Liver (tissue), 9 donors: ENCODE measurements around the gene ITFG1. TPM values are rescaled to one million over a fixed set of nuclear protein-coding genes. Genes with fewer than 3 reads are reported as not detected.
A peak's percentile ranks its signal among the peaks of the same experiment; 100 is the strongest.

Experiments
- DNase-seq: peaks from one replicate; pipeline ENCODE4 v3.0.0-alpha.2; 2017; ENCODE audit warnings: low spot score
- H3K27ac ChIP-seq, 2 donors: one replicate each; pipeline ENCODE4 v1.7.0; 2013; ENCODE audit warnings: inconsistent platforms in 2 of 2, low read length in 2 of 2, control low read depth in 1 of 2, low read depth in 1 of 2, mild to moderate bottlenecking in 1 of 2
- H3K27me3 ChIP-seq, 4 donors: one replicate each; pipeline versions ENCODE4 v1.6.1 to v1.7.0; 2013; ENCODE audit warnings: low read length in 3 of 4, inconsistent platforms in 1 of 4, mild to moderate bottlenecking in 1 of 4, moderate library complexity in 1 of 4; ENCODE audit not compliant: control insufficient read depth in 4 of 4, insufficient read depth in 4 of 4
- H3K36me3 ChIP-seq, 4 donors: one replicate each; pipeline versions ENCODE4 v1.6.1 to v1.7.0; 2013; ENCODE audit warnings: low read length in 3 of 4, mild to moderate bottlenecking in 3 of 4, low read depth in 1 of 4, moderate library complexity in 1 of 4; ENCODE audit not compliant: control insufficient read depth in 4 of 4, insufficient read depth in 3 of 4
- H3K4me1 ChIP-seq, 4 donors: one replicate each; pipeline versions ENCODE4 v1.6.1 to v1.7.0; 2013; ENCODE audit warnings: low read length in 3 of 4, mild to moderate bottlenecking in 3 of 4, moderate library complexity in 1 of 4; ENCODE audit not compliant: control insufficient read depth in 4 of 4, insufficient read depth in 4 of 4
- H3K4me3 ChIP-seq, 3 donors: one replicate each; pipeline versions ENCODE4 v1.6.1 to v1.7.0; 2013; ENCODE audit warnings: low read length in 3 of 3, control low read depth in 1 of 3, low read depth in 1 of 3, mild to moderate bottlenecking in 1 of 3
- H3K9ac ChIP-seq, 2 donors: one replicate each; pipeline ENCODE4 v1.7.0; 2013; ENCODE audit warnings: low read length in 2 of 2, mild to moderate bottlenecking in 2 of 2, moderate library complexity in 2 of 2, control low read depth in 1 of 2, low read depth in 1 of 2
- H3K9me3 ChIP-seq, 4 donors: one replicate each; pipeline versions ENCODE4 v1.6.1 to v1.7.0; 2013; ENCODE audit warnings: low read length in 3 of 4; ENCODE audit not compliant: control insufficient read depth in 4 of 4
- FOXA1 ChIP-seq: IDR thresholded peaks from 2 replicates; pipeline ENCODE4 v1.6.1; 2016; ENCODE audit warnings: antibody characterized with exemption
- FOXA2 ChIP-seq: IDR thresholded peaks from 2 replicates; pipeline ENCODE4 v1.6.1; 2016; ENCODE audit warnings: antibody characterized with exemption
- HNF4A ChIP-seq, 2 donors: conservative IDR thresholded peaks; 2 replicates each; pipeline ENCODE4 v1.6.1; 2016; ENCODE audit warnings: antibody characterized with exemption in 2 of 2, mild to moderate bottlenecking in 2 of 2
- HNF4G ChIP-seq: IDR thresholded peaks from 2 replicates; pipeline ENCODE4 v1.6.1; 2016; ENCODE audit warnings: antibody characterized with exemption
- JUND ChIP-seq, 2 donors: IDR thresholded peaks; 2 replicates each; pipeline ENCODE4 v1.6.1; 2016; ENCODE audit warnings: antibody characterized with exemption in 2 of 2
- NR2F2 ChIP-seq: IDR thresholded peaks from 2 replicates; pipeline ENCODE4 v1.6.1; 2016; ENCODE audit warnings: antibody characterized with exemption
- RAD21 ChIP-seq, 2 donors: IDR thresholded peaks; 2 replicates each; pipeline ENCODE4 v1.6.1; 2016; ENCODE audit warnings: antibody characterized with exemption in 2 of 2, mild to moderate bottlenecking in 2 of 2
- RXRA ChIP-seq, 2 donors: IDR thresholded peaks; 2 replicates each; pipeline ENCODE4 v1.6.1; 2017 to 2018; ENCODE audit warnings: antibody characterized with exemption in 2 of 2, mild to moderate bottlenecking in 1 of 2
- SP1 ChIP-seq: IDR thresholded peaks from 2 replicates; pipeline ENCODE4 v1.6.1; 2018; ENCODE audit warnings: antibody characterized with exemption, mild to moderate bottlenecking
- YY1 ChIP-seq: IDR thresholded peaks from 2 replicates; pipeline ENCODE4 v1.6.1; 2016; ENCODE audit warnings: antibody characterized with exemption, mild to moderate bottlenecking
- WGBS: extraction: QIAGEN DNeasy Blood & Tissue Kit; methylation state at CpG from one replicate; pipeline ENCODE4 v1.1.7; 2013; 5-methylcytosine and 5-hydroxymethylcytosine counted together
- polyA plus RNA-seq, 2 donors: library from polyadenylated mRNA; stranded (reverse) in 1 of 2; unstranded in 1 of 2; fragments of 200-250 nt in 1 of 2; fragments of >200 nt in 1 of 2; fragmentation: Nextera tagmentation in 1 of 2; extraction: Ambion mirVana in 1 of 2; gene quantifications; one replicate each; pipeline versions ENCODE4 v1.2.1 to v1.2.3, GENCODE V29; 2013 to 2015
- total RNA-seq, 2 donors: library from RNA; depleted of rRNA; stranded (reverse); fragments of >200 nt; gene quantifications; one replicate each; pipeline ENCODE4 v1.2.3, GENCODE V29; 2014
- TF ChIP-seq, protein P1 (sequence below): IDR thresholded peaks from 2 replicates; pipeline ENCODE4 v1.6.1; 2016; ENCODE audit warnings: antibody characterized with exemption
- TF ChIP-seq, protein P2 (sequence below): fragments of 150-350 bp; IDR thresholded peaks from 2 replicates; pipeline ENCODE4 v1.5.1; 2017; ENCODE audit warnings: improper control_type of control experiment, low read depth, low read length; ENCODE audit not compliant: missing input control
- TF ChIP-seq, protein P3 (sequence below): IDR thresholded peaks from 2 replicates; pipeline ENCODE4 v1.6.1; 2016; ENCODE audit warnings: antibody characterized with exemption, mild to moderate bottlenecking
- TF ChIP-seq, protein P4 (sequence below): IDR thresholded peaks from 2 replicates; pipeline ENCODE4 v1.6.1; 2016; ENCODE audit warnings: antibody characterized with exemption
- donor health status: healthy.
- donor health status: healthy.
- donor health status: healthy.
- donor health status: healthy.
- donor health status: healthy.

ITFG1 gene
- total and polyA plus RNA-seq, 4 donors: 31.1 to 51.0 (median 36.5) TPM

DNA sequence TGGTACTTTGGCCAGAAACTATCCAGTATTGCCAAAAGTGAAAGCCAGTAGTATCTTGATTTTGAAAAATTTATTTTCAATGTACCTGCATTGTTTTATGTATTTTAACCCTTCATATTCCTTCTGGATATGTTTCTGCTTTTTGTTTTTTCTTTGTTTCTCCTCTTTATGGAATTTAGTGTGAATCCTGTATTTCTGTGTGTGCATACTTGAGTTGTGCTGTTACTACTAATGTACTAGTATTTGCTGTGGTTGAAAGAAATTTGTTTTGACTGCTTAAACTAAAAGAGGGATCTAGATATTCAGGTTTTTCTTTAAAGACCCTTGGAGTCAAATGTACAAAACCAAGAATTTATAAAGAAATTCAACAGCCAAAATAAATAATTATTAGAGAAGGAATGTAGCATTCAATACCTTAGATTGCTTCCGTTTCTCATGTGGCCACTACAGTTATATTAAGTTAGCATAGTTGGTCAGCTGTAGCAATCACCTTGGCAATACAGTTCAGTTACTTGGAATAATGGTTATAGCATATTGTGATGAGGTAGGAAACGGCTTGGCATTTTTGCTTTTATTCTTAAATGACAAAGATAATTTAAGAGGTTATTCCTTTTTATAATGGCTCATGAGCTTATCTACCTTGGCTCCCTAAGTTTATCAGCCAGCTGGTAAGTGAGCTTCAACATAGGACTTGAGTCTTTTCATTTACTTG is 5.2 kb upstream of the ITFG1 start:
- Histone ChIP-seq H3K4me3 (no peak overlapping the region), H3K4me1 (peaks cover 2 to 18% (median 7%) of the 10 kb centered on the region in 4 donors), H3K9ac (no peak overlapping the region), H3K9me3 (no peaks in the 10 kb centered on the region), H3K36me3 (no peaks in the 10 kb centered on the region), H3K27me3 (no peaks in the 10 kb centered on the region), H3K27ac (no peak overlapping the region)
- DNase-seq: no peak
- TF ChIP-seq YY1: no peak
- no peak for TF ChIP-seq HNF4A (conservative IDR thresholded peaks at IDR 0.05)
- TF ChIP-seq, protein P1, sequence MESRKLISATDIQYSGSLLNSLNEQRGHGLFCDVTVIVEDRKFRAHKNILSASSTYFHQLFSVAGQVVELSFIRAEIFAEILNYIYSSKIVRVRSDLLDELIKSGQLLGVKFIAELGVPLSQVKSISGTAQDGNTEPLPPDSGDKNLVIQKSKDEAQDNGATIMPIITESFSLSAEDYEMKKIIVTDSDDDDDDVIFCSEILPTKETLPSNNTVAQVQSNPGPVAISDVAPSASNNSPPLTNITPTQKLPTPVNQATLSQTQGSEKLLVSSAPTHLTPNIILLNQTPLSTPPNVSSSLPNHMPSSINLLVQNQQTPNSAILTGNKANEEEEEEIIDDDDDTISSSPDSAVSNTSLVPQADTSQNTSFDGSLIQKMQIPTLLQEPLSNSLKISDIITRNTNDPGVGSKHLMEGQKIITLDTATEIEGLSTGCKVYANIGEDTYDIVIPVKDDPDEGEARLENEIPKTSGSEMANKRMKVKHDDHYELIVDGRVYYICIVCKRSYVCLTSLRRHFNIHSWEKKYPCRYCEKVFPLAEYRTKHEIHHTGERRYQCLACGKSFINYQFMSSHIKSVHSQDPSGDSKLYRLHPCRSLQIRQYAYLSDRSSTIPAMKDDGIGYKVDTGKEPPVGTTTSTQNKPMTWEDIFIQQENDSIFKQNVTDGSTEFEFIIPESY: no peak
- TF ChIP-seq RAD21 (IDR thresholded peaks at IDR 0.05): no peak
- WGBS: 90% methylated on average over 2 of the region's 2 CpGs

DNA sequence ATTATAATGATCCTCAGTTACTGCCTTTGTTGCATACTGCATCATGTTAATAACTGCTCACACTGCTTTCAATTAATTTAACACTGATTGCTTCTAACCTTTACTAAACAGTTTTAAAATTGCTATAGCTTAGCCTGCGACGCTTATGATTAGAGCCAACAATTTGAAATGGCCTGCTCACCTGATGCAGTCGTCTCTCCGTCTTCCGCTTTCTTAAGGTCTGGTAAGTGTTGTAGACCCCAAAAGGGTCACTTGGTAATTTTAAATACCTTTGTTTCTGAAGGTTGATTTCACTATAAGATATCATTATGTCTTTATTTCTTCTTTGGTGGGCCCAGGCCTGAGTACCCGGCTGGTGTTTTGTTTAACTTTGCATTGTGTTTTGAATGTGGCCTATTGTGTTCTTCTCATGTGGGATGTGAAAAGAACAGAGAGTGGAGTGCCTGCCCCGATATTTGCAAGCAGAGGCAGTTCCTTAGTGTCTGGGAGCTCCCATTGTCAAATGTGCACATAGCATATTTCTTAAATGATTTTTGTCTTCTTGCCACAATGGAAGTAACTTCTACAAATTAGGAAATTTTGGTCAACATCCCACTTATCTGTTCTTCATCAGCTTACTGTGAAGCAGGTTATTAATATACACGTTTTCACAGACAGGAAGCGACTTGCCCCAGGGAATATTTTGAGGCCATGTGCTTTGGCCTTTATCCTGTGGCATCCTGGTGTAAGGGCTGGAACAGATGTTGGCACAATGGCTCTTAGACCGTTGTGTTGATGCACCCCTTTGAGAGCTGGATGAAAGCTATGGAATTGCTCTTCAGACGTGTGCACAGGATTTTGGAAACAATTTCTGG is 3.1 kb upstream of the ITFG1 start:
- TF ChIP-seq NR2F2 (no peak), SP1 (no peak), RAD21 (IDR thresholded peaks at IDR 0.05) (no peak), JUND (IDR thresholded peaks at IDR 0.05) (no peak), FOXA1 (no peak), HNF4G (no peak), FOXA2 (no peak), HNF4A (conservative IDR thresholded peaks at IDR 0.05) (no peak), RXRA (IDR thresholded peaks at IDR 0.05) (no peak)
- TF ChIP-seq, protein P2, sequence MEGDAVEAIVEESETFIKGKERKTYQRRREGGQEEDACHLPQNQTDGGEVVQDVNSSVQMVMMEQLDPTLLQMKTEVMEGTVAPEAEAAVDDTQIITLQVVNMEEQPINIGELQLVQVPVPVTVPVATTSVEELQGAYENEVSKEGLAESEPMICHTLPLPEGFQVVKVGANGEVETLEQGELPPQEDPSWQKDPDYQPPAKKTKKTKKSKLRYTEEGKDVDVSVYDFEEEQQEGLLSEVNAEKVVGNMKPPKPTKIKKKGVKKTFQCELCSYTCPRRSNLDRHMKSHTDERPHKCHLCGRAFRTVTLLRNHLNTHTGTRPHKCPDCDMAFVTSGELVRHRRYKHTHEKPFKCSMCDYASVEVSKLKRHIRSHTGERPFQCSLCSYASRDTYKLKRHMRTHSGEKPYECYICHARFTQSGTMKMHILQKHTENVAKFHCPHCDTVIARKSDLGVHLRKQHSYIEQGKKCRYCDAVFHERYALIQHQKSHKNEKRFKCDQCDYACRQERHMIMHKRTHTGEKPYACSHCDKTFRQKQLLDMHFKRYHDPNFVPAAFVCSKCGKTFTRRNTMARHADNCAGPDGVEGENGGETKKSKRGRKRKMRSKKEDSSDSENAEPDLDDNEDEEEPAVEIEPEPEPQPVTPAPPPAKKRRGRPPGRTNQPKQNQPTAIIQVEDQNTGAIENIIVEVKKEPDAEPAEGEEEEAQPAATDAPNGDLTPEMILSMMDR: no peak
- Histone ChIP-seq H3K9ac (no peak overlapping the region), H3K27ac (no peak overlapping the region), H3K9me3 (no peaks in the 10 kb centered on the region), H3K36me3 (no peaks in the 10 kb centered on the region), H3K4me1 (peaks cover 2 to 32% (median 19%) of the 10 kb centered on the region in 4 donors), H3K4me3 (no peak overlapping the region), H3K27me3 (no peaks in the 10 kb centered on the region)
- 88% methylated on average over 11 of the region's 11 CpGs for WGBS
- no peak for DNase-seq

DNA sequence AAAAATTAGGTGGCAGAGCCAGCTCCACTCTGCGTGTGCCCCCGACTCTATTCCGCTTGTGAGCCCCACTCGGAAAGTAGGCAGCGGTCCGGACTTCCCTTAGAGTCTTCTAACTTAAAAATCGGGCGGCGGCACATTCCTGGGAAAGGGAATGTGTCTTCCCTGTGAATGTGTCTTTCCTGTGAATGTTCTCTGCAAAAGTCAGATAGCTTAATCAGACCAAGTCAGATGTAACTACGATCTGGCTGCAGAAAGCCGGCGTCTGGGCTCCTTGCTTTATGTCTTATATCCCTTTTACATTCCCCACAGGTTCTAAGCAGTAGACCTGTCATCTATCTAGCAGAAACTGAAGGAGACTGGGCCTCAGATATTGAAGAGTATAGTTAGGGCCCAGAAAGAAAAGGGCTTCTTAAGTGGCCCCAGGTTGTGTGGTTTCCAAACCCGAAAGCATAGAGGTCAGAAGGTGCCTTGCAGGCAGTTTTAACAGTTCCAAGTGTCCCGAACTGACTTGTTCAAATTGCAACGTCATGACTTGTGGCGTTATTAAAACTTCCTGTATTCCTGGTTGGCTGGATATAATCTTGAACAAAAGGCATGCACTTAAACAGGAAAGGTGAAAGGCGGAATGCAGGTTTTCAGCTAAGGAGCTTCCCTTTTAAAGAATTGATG is 869 bp upstream of the ITFG1 start:
- H3K9me3 ChIP-seq: no peaks in the 10 kb centered on the region
- DNase-seq: no peak
- 2% methylated on average over 17 of the region's 17 CpGs for WGBS
- no peaks in the 10 kb centered on the region for H3K27me3 ChIP-seq
- peaks cover 2 to 32% (median 19%) of the 10 kb centered on the region in 4 donors for H3K4me1 ChIP-seq
- H3K36me3 ChIP-seq: peaks cover 0 to 5% (median 2%) of the 10 kb centered on the region in 4 donors
- H3K4me3 ChIP-seq: peak overlapping the region; percentile 82 to 100 (median 95)
- peak overlapping the region; percentile 97 to 99 for H3K27ac ChIP-seq
- peak overlapping the region; percentile 93 to 95 for H3K9ac ChIP-seq
- TF ChIP-seq FOXA2 (no peak), YY1 (no peak), NR2F2 (no peak), JUND (IDR thresholded peaks at IDR 0.05) (no peak), RXRA (IDR thresholded peaks at IDR 0.05) (peak in 1 of 2 donors; percentile 32)
- TF ChIP-seq, protein P2: no peak
- TF ChIP-seq, protein P3, sequence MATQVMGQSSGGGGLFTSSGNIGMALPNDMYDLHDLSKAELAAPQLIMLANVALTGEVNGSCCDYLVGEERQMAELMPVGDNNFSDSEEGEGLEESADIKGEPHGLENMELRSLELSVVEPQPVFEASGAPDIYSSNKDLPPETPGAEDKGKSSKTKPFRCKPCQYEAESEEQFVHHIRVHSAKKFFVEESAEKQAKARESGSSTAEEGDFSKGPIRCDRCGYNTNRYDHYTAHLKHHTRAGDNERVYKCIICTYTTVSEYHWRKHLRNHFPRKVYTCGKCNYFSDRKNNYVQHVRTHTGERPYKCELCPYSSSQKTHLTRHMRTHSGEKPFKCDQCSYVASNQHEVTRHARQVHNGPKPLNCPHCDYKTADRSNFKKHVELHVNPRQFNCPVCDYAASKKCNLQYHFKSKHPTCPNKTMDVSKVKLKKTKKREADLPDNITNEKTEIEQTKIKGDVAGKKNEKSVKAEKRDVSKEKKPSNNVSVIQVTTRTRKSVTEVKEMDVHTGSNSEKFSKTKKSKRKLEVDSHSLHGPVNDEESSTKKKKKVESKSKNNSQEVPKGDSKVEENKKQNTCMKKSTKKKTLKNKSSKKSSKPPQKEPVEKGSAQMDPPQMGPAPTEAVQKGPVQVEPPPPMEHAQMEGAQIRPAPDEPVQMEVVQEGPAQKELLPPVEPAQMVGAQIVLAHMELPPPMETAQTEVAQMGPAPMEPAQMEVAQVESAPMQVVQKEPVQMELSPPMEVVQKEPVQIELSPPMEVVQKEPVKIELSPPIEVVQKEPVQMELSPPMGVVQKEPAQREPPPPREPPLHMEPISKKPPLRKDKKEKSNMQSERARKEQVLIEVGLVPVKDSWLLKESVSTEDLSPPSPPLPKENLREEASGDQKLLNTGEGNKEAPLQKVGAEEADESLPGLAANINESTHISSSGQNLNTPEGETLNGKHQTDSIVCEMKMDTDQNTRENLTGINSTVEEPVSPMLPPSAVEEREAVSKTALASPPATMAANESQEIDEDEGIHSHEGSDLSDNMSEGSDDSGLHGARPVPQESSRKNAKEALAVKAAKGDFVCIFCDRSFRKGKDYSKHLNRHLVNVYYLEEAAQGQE: no peak
- TF ChIP-seq, protein P4, sequence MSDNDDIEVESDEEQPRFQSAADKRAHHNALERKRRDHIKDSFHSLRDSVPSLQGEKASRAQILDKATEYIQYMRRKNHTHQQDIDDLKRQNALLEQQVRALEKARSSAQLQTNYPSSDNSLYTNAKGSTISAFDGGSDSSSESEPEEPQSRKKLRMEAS: no peak
